HFF-Myc (cell line): ENCODE results near the gene DUSP10.

Source experiments
- DNase-seq: peaks from one replicate; pipeline ENCODE4 v3.0.0-alpha.2; 2011; ENCODE audit warnings: low read depth; ENCODE audit errors: extremely low read depth
- H3K4me3 ChIP-seq: replicated peaks from 2 replicates; pipeline ENCODE4 v1.5.1; 2011; ENCODE audit warnings: low read depth, mild to moderate bottlenecking, control low read depth, low read length
- TF ChIP-seq, protein P1 (sequence below): IDR thresholded peaks from 2 replicates; pipeline ENCODE4 v1.5.1; 2012; ENCODE audit warnings: mild to moderate bottlenecking, low read depth, low read length, control low read depth; ENCODE audit errors: missing control alignments

The DUSP10 gene

DNA sequence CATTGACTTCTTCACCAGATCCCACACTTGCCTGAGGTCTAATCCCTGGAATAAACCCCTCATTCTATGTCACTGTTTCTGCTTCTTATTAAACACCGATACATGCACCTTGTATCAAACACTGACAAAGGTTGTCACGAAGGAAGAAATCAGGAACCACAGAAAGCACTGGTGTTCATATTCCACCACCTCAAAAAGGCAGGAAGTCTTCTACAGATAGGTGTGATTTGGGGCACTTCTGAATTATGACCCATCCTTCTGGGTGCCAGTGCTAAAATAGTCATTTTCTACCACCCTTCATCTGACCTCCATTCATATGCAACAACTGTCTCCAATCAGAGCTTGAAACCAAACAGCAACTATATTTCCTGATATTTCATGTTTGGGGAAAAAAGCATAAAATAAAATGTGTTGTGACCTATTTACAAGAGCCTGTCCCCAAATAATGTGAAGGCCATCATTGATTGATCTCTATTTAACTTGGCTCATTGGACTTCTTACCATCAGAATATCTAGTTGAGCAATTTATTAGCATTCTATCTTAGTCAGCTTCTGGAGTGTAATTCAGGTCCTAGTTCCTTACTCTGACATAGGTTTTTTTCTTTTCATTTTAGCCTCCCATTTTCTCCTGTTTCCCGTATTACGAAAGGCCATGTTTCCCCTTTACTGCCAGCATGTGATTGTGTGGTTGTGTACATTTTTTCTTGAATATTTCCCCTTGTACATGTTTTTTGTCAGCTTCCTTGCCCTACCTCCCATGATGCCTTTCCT lies 43.1 kb downstream of the DUSP10 start:
- TF ChIP-seq, protein P1, sequence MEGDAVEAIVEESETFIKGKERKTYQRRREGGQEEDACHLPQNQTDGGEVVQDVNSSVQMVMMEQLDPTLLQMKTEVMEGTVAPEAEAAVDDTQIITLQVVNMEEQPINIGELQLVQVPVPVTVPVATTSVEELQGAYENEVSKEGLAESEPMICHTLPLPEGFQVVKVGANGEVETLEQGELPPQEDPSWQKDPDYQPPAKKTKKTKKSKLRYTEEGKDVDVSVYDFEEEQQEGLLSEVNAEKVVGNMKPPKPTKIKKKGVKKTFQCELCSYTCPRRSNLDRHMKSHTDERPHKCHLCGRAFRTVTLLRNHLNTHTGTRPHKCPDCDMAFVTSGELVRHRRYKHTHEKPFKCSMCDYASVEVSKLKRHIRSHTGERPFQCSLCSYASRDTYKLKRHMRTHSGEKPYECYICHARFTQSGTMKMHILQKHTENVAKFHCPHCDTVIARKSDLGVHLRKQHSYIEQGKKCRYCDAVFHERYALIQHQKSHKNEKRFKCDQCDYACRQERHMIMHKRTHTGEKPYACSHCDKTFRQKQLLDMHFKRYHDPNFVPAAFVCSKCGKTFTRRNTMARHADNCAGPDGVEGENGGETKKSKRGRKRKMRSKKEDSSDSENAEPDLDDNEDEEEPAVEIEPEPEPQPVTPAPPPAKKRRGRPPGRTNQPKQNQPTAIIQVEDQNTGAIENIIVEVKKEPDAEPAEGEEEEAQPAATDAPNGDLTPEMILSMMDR: no peak

DNA sequence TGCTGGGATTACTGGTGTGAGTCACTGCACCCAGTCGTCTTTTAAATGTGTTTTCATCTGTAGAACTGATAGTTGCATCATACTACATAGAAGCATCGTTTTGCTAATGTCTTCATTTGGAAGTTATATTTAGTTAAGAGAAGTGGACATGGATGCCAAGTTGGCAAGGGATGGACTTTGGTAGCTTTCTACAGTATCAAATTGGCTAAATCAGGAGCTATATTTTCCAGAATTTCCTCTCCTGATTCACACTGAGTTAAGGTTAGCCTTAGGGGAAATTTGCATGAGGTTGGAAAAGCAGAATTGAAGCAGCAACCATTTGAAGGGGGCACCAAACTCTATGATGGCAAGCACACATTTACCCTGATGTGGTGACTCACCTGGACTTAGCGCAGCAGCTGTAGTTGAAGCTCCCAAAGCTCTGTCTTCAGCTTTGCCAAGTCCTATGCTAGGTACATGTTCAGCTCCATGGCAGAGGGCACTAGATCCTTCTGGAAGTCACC lies 43.9 kb downstream of the DUSP10 start:
- H3K4me3 ChIP-seq: no peak overlapping the region
- TF ChIP-seq, protein P1: no peak
- DNase-seq: no peak

More for the DNA sequence above, 43.1 kb downstream of the DUSP10 start:
- DNase-seq: no peak
- no peak overlapping the region for H3K4me3 ChIP-seq

GRCh38 chr1:221696718-221697461 lies 45.0 kb downstream of the DUSP10 start:
- DNase-seq: no peak
- no peak overlapping the region for H3K4me3 ChIP-seq
- TF ChIP-seq, protein P1: no peak

DNA sequence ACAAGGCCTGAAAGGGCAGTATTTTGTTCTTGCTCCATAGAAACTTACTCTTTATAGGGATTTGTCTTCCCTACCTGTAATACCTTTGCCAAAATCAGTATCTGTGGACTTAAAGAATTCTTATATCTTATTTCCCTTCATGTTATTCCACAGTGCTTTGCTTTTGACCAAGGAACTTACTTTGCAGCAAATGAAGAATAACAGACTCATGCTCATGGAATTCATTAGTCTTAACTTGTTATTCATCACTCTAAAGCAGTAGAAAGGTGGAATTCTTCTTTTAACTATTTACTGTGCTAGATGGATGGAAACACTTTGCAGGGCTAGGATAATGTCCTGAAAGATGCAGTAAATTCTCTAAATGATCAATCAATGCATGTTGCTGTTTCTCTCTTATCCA lies 45.9 kb downstream of the DUSP10 start:
- DNase-seq: no peak
- TF ChIP-seq, protein P1: no peak
- H3K4me3 ChIP-seq: no peak overlapping the region

- no peak for DNase-seq
- no peak overlapping the region for H3K4me3 ChIP-seq
- TF ChIP-seq, protein P1: no peak
Observed at GRCh38 chr1:221695301-221695700, 46.6 kb downstream of the DUSP10 start.

DNA sequence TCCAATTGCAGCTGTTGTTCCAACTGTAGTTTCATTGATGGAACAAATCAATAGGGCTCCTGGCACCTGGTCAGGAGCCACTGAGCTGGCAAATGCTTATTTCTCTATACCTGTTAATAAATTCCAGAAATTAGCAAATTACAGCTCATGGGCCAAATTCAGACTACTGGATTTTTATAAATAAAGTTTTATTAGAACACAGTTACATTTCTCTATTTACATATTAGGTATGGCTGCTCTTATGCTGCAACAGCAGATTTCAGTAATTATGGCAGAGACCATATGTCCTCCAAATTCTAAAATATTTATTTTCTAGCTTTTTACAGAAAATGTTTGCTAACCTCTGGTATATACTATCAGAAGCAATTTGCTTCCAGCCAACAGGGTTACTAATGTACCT lies 47.8 kb downstream of the DUSP10 start:
- TF ChIP-seq, protein P1: no peak
- DNase-seq: no peak
- no peak overlapping the region for H3K4me3 ChIP-seq
